GM19193 (cell line): ENCODE results near the gene OR4C12.
"Not testable (repeated sequence)": the region's sequence is repeated elsewhere in the genome, so short reads cannot be mapped to it uniquely, and the experiment has no call there.

Experiments
- POLR2A ChIP-seq: IDR thresholded peaks from 4 replicates; pipeline ENCODE4 v1.6.1; 2011; ENCODE audit not compliant: insufficient read depth, insufficient read length; ENCODE audit errors: extremely low read depth

OR4C12 gene

GRCh38 chr11:49982435-49982834 is at the start of gene OR4C12:
Gene OR4C12 (minus strand): TSS chr11:49982535. CDS start chr11:49982501, 34 bp downstream.
- not testable (repeated sequence) for TF ChIP-seq POLR2A

- no peak for TF ChIP-seq POLR2A
Measured at GRCh38 chr11:50030193-50030592, 47.9 kb upstream of the OR4C12 start.

- no peak for TF ChIP-seq POLR2A
Measured at GRCh38 chr11:49995565-49995964, 13.2 kb upstream of the OR4C12 start.

- no peak for TF ChIP-seq POLR2A
Measured at GRCh38 chr11:49952091-49952490, 30.2 kb downstream of the OR4C12 start, which contains the start of gene OR4C13. Gene OR4C13 (plus strand): TSS chr11:49952391. CDS start chr11:49952423, 32 bp downstream.
